DMS 273 (cell line): ENCODE measurements around the gene XAB2.

ENCODE experiments used
- DNase-seq: peaks from one replicate; lab custom pipeline; 2025; ENCODE audit not compliant: unreplicated experiment; lab: John Stamatoyannopoulos, UW

XAB2 gene

DNA sequence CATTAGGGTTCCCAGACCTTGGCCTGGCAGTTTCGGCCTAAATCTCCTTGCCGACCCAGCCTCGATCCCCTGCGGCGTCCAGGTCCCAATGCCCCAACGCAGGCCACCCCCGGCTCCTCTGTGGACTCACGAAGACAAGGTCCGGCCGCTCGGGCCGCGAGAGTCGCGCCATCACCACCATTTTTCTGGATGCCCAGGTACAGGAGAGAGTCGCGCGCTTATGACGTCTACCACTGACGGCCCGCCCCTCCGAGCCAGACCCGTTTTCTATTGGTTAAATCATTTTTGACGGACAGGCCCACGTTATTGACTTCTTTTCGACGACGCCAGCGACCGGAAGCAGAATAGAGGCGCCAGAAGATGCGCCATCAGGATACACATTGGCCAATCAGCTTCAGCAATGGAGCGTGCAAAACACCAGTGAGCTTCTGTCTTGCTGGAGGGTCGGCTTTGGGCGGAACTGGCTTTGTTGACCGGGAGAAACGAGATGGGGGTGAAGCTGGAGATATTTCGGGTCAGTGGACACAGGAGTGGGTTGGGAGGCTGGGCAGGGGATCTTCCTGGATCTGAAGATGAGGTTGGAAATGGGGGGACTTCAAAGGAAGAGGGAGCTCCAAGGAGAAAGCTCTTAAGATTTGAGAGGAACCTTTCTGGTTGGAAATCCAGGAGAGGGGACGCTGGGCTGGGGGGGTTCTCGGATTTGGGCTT, at the start of gene XAB2, which contains the start of gene PET100:
Gene XAB2 (minus strand): TSS at position 199 of the 708 bp plus-strand sequence. CDS start 18 bp downstream, at position 181.
Gene PET100 (plus strand): TSS at position 447 of the 708 bp plus-strand sequence. CDS start 41 bp downstream, at position 488.
- peak; percentile 99 for DNase-seq

DNA sequence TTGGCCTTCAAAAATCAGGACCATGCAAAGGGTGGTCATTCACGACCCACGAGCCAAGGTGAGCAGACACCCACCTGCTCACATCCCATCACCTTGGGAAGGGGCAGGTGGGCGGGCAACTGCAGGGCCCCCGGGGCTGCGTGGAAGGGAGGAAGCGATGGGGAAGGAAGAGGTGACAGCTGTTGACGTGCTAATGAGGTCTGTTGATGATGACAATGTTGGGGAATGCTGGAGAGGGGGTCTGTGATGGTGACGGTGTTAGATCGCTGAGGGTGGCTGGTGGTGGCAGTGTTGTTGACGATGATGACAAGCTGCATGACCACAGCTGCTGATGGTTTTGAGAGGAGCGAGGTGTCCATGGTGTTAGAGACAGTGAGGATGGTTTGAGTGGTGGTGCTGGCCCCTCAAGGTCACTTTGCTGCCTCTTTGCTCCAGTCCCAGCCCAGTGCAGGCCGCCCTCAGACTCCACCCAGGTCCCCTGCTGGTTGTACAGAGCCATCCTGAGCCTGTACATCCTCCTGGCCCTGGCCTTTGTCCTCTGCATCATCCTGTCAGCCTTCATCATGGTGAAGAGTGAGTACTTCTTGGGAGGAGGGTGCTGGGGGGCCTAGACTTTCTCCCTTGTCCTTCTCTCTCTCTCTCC, 48.4 kb upstream of the XAB2 start:
- DNase-seq = no peak

DNA sequence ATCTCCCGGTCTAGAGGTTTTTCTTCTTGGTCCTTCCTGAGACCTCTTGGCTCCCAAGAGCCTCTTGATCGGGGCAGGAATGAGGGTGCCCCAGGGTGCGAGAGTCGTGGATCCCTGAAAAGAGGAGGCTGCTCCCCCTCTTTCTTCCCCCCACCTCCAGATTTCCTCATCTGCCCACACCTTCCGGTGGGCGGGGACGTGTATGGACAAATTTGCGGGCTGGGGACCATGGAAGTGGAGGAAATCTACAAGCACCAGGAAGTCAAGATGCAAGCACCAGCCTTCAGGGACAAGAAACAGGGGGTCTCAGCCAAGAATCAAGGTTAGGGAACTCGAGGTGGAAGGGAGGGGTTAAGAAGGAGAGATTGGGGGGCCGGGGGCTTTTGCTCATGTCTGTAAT, 47.5 kb upstream of the XAB2 start, which contains the start of gene MCEMP1:
Gene MCEMP1 (plus strand): TSS at position 237 of the 400 bp plus-strand sequence. CDS start 31 bp downstream, at position 268.
- DNase-seq = no peak

DNA sequence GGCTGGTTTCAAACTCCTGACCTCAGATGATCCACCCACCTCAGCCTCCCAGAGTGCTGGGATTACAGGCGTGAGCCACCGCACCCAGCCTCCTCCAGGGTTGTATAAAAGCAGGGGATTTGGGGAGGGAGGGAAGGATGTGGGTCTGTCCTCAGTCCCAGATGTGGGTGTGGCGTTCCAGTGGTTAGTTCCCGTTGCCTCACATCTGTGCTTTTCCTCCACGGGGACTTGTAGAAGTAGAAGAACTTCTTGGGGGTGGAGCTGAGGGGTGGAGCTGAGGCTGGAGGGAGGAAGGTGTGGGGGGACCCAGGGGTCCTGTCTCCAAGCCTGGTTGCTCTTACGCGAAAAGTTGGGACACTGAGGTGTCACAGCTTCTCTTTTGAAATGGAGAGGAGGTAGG, 47.0 kb upstream of the XAB2 start:
- DNase-seq = no peak

DNA sequence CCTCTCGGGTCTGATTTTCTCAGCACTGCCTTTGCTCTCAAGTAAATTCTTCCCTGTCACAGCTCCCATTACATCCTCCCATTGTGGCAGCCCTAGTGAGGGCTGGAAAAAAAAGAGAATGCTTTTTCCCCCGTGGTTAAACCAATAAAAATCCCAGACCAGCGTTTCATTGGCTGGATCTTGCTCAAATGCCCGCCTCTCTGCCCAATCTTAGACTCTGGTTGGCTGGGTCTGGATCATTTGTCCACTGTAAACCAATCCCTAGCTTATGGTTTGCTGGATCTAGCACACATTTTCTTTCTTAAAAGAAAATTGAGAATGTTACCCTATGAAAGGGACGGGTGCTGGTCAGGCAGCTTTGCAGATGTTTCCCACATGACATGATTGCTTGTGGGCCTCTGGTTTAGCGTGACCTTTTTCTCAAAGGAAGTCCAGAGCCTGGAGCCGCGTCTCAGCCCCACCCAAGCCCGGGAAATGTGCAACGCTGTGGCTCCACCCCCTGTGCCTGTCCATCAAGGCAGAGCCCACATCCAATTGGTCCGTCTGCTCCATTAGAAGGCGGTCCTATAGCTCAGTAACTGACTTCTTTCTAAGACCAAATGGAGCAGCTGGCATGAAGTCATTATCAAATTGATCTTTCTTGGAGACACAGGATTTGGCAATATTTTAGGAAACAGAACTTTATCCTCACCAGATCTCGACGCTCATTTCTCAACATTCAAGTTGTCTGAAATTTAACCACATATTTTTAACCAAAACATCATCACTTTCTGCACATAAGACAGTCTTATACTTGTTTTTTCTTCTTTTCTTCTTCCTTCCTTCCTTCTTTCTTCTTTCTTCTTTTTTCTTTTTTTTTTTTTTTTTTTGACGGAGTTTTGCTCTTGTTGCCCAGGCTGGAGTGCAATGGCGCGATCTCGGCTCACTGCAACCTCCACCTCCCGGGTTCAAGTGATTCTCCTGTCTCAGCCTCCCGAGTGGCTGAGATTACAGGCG, 45.0 kb upstream of the XAB2 start:
- peak; percentile 93 for DNase-seq

DNA sequence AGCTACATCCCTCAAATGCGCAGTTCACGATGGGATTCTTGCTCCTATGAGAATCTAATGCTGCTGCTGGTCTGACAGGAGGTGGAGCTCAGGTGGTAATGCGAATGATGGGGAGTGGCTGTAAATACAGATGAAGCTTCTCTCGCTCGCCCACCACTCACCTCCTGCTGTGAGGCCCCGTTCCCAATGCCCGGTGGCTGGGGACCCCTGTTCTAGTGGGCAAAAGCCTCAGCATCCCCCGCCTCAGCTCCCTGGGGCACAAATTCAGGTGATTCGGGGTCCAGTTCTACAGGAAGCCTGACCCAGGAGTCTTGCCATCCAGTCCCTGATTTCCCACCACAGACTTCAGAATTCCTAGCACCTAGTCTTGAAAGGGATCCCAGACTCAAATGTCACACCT, 43.2 kb upstream of the XAB2 start:
- no peak for DNase-seq

DNA sequence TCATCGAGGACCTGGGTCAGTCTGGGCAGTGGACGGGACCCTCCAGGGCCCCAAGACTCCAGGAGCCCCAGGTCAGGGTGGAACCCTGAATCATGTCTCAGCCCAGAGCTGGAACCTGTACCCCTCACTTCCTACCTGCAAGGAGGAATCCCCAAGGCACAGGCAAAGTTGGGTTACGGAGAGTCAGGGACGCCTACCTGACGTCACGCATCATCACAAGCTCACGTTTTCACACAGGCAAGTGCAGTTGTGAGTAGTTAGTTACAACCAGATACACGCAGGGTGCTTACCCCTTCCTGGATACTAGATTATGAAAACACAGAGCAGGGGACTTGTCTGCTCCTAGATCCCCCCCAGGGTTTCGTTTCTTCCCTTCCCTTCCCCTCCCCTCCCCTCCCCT, 41.4 kb upstream of the XAB2 start:
- DNase-seq = no peak

DNA sequence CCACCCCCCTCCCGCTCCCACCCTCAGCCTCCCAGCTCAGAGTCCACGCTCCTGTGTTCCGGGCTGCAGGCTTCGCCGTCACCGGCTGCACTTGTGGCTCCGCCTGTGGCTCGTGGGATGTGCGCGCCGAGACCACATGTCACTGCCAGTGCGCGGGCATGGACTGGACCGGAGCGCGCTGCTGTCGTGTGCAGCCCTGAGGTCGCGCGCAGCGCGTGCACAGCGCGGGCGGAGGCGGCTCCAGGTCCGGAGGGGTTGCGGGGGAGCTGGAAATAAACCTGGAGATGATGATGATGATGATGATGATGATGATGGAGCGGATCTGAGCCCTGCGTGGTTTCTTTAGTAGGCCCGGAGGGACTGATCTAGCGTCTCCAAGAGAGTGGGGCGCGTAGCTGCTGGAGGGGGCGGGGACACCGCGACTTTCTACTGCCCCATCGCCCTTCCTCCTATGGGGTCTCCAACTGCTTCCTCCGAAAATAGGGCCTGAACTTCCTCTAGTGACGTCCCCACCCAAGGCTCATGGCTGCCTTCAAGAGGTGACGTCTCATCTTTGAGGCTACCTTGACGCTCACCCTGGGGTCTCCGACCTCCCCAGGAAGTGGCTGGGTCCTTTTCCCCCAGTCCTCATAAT, 40.9 kb upstream of the XAB2 start:
- peak; percentile 71 for DNase-seq

DNA sequence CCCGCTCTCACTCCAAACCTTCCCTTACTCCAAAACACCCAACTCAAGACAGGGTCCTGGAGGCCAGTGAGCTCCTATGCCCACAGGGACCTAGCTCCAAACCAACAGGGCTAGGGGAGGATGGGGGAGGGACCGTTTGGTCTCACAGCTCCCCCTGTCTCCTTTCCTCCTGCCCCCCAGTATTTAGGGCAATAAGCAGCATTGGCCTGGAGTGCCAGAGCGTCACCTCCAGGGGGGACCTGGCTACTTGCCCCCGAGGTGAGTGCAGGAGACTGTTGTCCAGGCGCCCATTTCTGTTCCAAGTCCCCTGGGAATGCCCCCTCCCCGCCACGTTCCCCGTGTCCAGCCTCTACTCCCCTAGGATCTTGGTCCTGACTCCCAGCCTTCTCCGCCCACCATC, 40.3 kb upstream of the XAB2 start:
- DNase-seq = no peak

DNA sequence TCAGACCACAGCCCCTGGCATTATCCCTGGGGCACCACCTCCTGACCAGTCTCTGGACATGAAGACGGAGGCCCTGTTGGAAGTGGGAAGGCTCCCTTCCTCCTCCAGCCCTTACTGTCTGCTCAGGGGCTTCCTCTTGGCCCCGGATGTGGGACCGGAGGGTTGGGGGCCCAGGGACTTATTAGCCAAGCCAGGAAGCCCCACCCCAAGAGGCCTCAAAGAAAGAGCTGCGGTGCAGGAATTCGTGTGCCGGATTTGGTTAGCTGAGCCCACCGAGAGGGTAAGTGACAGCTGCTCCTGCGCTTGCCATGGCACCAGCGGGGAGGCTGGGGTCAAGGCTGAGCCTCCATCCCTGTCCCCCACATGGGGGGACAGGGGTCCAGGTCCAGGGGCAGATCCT, 39.5 kb upstream of the XAB2 start, which contains the start of gene RETN:
Gene RETN (plus strand): TSS at position 208 of the 400 bp plus-strand sequence. CDS start 278 bp downstream, outside the sequence.
- no peak for DNase-seq

DNA sequence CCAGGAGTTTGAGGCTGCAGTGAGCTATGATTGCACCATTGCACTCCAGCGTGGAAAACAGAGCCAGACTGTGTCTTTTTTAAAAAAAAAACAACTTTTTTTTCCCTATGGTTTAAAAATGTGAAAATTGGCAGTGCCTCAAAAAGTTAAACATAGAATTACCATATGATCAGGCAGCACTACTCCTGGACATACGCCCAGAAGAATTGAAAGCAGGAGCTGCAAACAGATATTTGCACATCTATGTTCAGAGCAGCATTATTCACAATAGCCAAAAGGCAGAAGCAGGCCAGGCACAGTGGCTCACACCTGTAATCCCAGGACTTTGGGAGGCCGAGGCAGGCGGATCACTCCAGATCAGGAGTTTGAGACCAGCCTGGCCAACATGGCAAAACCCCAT, 35.7 kb upstream of the XAB2 start:
- peak; percentile 37 for DNase-seq

DNA sequence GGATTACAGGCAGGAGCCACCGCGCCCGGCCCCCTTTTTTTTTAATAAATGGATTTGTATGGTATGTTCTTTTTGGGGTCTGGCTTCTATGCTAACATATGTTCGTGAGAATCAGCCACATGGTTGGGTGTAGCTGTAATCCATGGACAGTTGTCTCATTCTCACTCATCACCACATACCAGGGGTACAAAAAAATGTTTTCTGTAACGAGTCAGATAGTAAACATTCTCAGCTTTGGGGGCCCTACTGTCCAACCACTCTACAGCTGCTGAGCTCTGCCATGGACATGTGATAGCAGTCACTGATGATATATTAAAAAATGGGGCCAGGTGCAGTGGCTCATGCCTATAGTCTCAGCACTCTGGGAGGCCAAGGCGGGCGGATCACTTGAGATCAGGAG, 34.4 kb upstream of the XAB2 start:
- DNase-seq = no peak

DNA sequence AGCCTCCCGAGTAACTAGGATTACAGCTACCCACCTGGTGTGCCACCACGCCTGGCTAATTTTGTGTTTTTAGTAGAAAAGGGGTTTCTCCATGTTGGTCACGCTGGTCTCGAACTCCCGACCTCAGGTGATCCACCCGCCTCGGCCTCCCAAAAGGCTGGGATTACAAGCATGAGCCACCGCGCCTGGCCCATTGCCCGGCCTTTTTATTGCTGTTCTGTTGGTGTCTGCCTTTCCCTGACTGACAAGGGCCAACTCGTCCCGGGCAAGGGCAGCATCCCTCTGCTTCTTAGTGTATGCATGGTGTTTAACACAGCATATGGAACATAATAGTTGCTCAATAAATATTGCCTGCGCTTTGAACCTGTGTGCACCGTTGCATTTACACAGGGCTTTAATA, 33.3 kb upstream of the XAB2 start:
- peak; percentile 26 for DNase-seq

DNA sequence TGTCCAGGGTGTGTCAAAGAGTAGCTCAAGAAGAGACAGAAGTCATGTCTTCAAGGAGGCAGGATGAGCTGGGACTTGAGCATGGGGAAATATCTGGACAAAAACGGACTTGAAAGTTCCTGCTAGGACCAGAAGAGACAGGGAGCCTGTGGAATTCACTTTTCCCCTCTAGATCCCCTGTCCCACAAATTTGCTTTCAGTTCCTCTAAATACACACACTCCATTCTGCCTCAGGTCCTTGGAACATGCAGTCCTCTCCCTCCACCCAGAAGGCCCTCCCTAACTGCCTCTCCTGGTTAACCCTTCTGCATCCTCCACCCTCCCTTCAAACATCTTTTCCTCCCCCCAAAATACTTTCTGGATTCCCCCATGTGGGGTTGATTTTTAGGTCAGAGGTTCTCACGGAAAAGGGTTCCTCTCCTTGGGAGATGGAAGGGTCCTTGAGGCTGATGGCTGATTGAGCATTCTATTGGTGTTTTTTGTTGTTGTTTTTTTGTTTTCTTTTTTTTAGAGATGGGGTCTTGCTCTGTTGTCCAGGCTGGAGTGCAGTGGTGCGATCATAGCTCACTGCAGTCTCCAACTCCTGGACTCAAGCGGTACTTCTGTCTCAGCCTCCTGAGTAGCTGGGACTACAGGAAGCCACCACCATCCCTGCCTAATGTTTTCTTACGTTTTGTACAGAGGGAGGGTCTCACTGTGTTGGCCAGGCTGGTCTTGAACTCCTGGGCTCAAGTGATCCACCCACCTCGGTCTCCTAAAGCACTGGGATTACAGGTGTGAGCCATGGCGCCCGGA, 32.6 kb upstream of the XAB2 start:
- DNase-seq = no peak

DNA sequence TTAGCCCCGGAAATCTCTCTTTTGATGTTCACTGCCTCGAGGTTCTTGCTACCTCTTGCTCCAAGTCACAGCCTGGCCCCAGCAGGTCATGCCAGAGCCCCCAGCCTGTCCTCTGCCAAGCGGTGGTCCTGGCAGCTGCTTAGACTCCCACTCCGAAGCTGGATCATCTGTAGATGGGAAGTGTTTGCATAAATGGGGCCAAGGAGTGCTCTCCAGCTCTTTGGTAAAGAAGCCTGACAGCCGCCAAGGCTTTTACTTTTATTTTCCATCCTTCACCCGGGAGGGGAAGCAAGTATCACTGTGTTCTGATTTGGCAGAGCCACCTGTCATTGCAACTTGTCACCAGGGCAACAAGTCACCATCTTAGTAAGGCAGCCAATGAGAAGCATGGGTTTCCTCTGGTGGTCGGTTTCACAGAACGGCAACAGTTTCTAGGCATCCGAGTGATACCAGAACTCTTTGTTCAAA, 28.9 kb upstream of the XAB2 start:
- peak; percentile 65 for DNase-seq

DNA sequence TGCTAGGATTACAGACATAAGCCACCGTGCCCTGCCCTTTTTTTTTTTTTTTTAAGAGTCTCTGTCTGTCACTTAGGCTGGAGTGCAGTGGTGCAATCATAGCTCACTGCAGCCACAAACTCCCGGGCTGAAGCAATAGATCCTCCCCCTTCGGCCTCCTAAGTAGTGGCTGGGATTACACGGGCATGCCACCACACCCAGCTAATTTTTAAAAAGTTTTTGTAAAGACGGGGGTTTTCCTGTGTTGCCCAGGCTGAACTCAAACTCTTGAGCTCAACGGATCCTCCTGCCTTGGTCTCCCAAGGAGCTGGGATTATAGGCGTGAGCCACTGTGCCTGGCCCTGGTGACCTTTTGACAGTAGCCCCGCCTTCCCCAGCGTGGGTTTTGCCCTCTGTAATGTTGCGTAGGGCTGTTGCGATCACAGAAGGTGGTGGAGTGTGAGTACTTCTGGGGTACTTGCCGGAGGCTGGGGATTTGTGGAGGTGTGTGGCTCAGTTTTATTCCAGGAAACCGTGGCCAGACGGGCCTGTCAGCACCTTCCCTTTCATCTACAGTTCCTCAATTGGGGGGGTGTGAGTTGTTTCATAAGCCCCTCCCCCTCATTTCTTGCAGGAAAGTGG, 27.9 kb upstream of the XAB2 start:
- no peak for DNase-seq

DNA sequence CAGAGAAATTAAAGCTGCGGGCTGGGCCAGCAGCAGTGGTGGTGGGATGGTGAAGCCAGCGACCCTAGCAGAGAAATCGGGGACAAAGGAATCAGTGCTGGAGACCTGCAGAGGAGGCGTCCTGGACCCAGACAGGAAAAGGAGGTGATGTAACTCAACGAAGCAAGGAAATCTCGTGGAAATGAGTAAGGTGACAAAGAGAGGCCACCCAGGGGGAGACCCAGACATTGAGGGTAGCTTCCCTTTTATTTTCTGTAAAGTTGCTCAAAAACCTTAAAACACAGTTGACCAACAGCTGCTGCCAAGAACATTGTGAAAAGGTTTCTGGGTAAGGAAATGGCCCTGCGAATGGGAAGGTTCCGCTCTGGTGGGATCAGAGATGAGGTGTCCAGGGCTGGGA, 26.2 kb upstream of the XAB2 start:
- DNase-seq = no peak

DNA sequence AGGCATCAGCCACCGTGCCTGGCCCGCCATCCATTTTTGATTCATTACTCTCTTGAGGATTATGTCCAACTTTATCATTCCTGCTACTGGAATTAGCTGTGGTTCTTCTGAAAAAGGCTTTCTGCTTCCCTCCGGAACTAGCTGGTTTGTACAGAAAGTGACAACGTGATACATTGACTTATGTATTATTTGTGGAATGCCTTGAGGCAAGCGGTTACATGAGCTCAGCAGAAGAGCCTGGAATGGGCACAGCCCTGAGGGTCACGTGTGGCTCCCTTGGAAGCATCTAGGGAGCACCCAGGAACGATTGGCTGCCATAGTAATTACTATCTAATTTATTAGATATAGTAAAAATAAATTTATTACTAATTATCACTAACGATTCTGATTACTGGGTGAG, 25.1 kb upstream of the XAB2 start:
- no peak for DNase-seq

DNA sequence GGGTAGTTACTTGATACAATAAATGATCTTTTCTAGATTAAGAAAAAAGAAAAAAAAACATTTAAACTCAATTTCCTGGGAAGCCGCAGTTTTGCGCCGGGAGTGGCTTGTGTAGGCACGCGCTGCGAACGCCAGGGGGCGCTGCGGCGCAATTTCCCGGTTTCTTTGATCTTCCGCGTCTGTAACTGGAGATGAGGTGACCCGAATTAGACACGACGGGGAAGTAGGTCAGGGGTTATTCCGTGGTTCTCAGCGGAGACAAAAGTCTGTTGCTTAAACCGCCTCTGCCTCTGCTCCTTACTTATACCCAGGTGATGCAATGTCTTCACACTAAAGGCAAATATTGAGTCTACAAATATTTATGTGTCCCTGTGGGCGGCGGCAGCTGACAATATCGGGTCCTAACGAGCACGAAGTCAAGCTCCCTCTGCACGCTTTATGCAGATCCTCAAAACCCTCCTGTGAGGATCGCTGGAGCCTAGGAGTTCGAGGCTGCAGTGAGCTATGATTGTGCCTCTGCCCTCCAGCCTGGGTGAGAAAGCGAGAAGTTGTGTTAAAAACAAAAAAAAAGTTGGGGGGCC, 22.8 kb upstream of the XAB2 start:
- DNase-seq = peak; percentile 92
